Smooth muscle cell (in vitro differentiated cells): ENCODE data around the gene FAM120B. TPM values are rescaled to one million over a fixed set of nuclear protein-coding genes. Genes with fewer than 3 reads are reported as not detected.

ENCODE experiments used
- DNase-seq: peaks from one replicate; lab custom pipeline; 2025; ENCODE audit not compliant: unreplicated experiment; lab: John Stamatoyannopoulos, UW
- H2AFZ ChIP-seq: fragments of 200-600 bp; sonication (generic); 2 replicates; pipeline ENCODE4 v1.6.0; 2016; ENCODE audit warnings: antibody characterized with exemption, low read depth, mild to moderate bottlenecking
- H3F3A ChIP-seq: fragments of 200-600 bp; sonication (generic); 2 replicates; pipeline ENCODE4 v1.6.0; 2017; ENCODE audit warnings: antibody characterized with exemption, low read depth
- H3K27ac ChIP-seq: fragments of 200-600 bp; sonication (generic); 2 replicates; pipeline ENCODE4 v1.5.1; 2016; ENCODE audit warnings: low read depth, mild to moderate bottlenecking
- H3K27me3 ChIP-seq: fragments of 200-600 bp; sonication (generic); 2 replicates; pipeline ENCODE4 v1.6.1; 2016; ENCODE audit warnings: low read depth, mild to moderate bottlenecking
- H3K36me3 ChIP-seq: fragments of 200-600 bp; sonication (generic); 2 replicates; pipeline ENCODE4 v1.5.1; 2016; ENCODE audit warnings: low read depth
- H3K4me1 ChIP-seq: fragments of 200-600 bp; sonication (generic); 2 replicates; pipeline ENCODE4 v1.5.1; 2016; ENCODE audit warnings: low read depth
- H3K4me2 ChIP-seq: fragments of 200-600 bp; sonication (generic); 2 replicates; pipeline ENCODE4 v1.6.0; 2016; ENCODE audit warnings: mild to moderate bottlenecking
- H3K4me3 ChIP-seq: fragments of 200-600 bp; sonication (generic); 2 replicates; pipeline ENCODE4 v1.5.1; 2016; ENCODE audit warnings: mild to moderate bottlenecking
- H3K79me2 ChIP-seq: fragments of 200-600 bp; sonication (generic); 2 replicates; pipeline ENCODE4 v1.6.0; 2016; ENCODE audit warnings: low read depth, mild to moderate bottlenecking
- H3K9ac ChIP-seq: fragments of 200-600 bp; sonication (generic); 2 replicates; pipeline ENCODE4 v1.6.0; 2016; ENCODE audit warnings: low read depth
- H3K9me3 ChIP-seq: fragments of 200-600 bp; sonication (generic); replicated peaks from 2 replicates; pipeline ENCODE4 v1.5.1; 2016; ENCODE audit warnings: low read depth
- H4K20me1 ChIP-seq: fragments of 200-600 bp; sonication (generic); 2 replicates; pipeline ENCODE4 v1.6.0; 2016; ENCODE audit warnings: low read depth
- WGBS: methylation state at CpG from one replicate; pipeline ENCODE4 v1.1.7; 2016; ENCODE audit warnings: low lambda C conversion rate; 5-methylcytosine and 5-hydroxymethylcytosine counted together
- polyA plus RNA-seq: library from polyadenylated mRNA; unstranded; fragments of >200 nt; fragmentation: Nextera tagmentation; extraction: Ambion mirVana; gene quantifications from 2 replicates; pipeline ENCODE4 v1.2.1, GENCODE V29; 2016
- total RNA-seq: library from RNA; depleted of rRNA; stranded (reverse); fragments of >200 nt; gene quantifications from 2 replicates; pipeline ENCODE4 v1.2.3, GENCODE V29; 2014
- TF ChIP-seq, protein P1 (sequence below): fragments of 200-600 bp; sonication (generic); IDR thresholded peaks from 2 replicates; pipeline ENCODE4 v1.5.1; 2017; ENCODE audit warnings: borderline replicate concordance, mild to moderate bottlenecking, antibody characterized with exemption; ENCODE audit not compliant: insufficient read depth, poor library complexity, severe bottlenecking

FAM120B gene
- total and polyA plus RNA-seq, 2 experiments from 2014 or later, result 17.8 to 26.3 TPM

DNA sequence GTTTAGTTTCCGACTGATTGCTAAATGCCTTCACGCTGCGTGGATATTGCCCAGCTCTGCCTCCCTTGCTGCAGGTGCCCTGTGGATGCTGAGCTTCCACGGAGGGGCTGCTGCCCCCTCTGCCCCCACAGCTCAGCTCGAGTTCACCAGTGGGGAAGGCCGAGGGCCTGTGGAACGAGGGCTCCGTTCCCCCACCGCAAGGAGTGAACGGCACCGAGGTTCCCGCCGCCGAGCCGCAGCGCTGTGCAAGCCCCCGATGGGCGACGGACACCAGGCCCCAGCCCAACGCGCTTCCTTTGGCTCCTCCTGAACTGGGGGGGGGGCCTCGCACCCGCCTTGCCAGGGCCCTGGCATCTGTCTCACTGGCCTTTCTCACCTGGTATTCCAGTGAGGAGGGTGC, 33.4 kb upstream of the FAM120B start:
- Histone ChIP-seq H3K36me3 (no peaks in the 10 kb centered on the region), H2AFZ (no peak overlapping the region), H3K4me1 (peaks cover 10% of the 10 kb centered on the region), H3K79me2 (no peaks in the 10 kb centered on the region), H3K4me3 (no peak overlapping the region), H3K4me2 (no peak overlapping the region), H4K20me1 (no peaks in the 10 kb centered on the region), H3K9ac (no peak overlapping the region), H3K27me3 (peaks cover 16% of the 10 kb centered on the region), H3K9me3 (no peaks in the 10 kb centered on the region), H3F3A (no peaks in the 10 kb centered on the region), H3K27ac (no peak overlapping the region)
- TF ChIP-seq, protein P1, sequence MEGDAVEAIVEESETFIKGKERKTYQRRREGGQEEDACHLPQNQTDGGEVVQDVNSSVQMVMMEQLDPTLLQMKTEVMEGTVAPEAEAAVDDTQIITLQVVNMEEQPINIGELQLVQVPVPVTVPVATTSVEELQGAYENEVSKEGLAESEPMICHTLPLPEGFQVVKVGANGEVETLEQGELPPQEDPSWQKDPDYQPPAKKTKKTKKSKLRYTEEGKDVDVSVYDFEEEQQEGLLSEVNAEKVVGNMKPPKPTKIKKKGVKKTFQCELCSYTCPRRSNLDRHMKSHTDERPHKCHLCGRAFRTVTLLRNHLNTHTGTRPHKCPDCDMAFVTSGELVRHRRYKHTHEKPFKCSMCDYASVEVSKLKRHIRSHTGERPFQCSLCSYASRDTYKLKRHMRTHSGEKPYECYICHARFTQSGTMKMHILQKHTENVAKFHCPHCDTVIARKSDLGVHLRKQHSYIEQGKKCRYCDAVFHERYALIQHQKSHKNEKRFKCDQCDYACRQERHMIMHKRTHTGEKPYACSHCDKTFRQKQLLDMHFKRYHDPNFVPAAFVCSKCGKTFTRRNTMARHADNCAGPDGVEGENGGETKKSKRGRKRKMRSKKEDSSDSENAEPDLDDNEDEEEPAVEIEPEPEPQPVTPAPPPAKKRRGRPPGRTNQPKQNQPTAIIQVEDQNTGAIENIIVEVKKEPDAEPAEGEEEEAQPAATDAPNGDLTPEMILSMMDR, result no peak
- 93% methylated on average over 21 of the region's 23 CpGs for WGBS
- no peak for DNase-seq

DNA sequence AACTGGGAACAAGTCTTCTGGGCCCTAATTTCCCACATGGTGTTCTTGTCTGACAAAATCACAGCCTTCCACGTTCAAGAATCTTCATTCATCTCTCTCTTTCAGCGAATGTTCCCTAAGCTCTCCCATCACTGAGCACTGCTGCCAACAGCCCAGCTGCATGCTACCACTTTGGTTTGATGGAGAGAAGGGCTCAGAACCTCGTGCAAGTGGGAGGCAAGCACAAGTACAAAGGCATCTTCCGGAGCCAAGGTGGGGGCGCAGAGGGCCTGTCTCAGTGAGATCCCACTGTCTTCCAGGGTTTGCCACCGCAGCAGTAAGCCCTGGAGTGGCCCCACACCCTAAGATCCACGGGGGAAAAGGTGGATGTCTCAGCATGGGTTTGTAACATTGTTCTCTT, 32.9 kb upstream of the FAM120B start:
- H3K4me1 ChIP-seq, result peaks cover 10% of the 10 kb centered on the region
- no peak overlapping the region for H3K4me2 ChIP-seq
- no peaks in the 10 kb centered on the region for H3K36me3 ChIP-seq
- H3K27ac ChIP-seq, result no peak overlapping the region
- 93% methylated on average over 7 of the region's 7 CpGs for WGBS
- no peaks in the 10 kb centered on the region for H3K79me2 ChIP-seq
- no peaks in the 10 kb centered on the region for H3F3A ChIP-seq
- H2AFZ ChIP-seq, result no peak overlapping the region
- H3K9ac ChIP-seq, result no peak overlapping the region
- H3K4me3 ChIP-seq, result no peak overlapping the region
- H3K9me3 ChIP-seq, result no peaks in the 10 kb centered on the region
- no peak for DNase-seq
- peaks cover 17% of the 10 kb centered on the region for H3K27me3 ChIP-seq
- no peaks in the 10 kb centered on the region for H4K20me1 ChIP-seq
- TF ChIP-seq, protein P1, result no peak

DNA sequence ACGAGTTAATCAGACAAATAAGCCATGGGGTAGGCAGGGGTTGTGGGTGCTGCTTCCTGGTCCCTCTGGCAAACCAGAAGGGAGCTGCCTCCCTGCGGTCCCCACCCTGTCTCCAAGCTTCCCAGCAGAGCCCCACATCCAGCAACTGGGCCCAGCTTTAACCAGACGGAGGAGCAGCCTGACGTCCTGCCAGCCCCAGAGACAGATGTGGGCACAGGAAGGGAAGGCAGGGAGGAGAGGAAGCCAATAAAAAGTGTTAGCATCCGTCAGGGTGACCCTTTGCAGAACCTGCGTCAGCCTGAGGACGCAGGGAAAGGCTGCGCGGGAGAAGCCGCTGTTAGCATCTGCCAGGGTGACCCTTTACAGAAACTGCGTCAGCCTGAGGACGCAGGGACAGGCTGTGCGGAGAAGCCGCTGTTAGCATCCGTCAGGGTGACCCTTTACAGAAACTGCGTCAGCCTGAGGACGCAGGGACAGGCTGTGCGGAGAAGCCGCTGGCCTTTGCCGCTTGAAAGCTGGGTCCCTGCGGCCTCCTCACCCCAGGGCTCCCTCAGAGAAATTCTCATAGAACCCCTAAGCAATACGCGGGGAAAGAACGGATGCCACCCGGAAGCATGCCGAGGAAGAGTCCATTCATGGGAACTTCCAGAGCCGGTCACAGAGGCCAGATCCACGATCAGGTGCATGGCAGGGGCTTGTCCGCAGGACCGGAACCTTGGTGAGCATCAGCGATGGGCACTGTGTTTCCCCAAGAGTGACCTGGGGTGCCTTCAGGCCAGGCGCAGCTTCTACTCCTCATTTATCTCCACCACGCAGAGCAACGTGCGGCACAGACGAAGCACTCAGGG, 31.6 kb upstream of the FAM120B start:
- 88% methylated on average over 36 of the region's 36 CpGs for WGBS
- Histone ChIP-seq H4K20me1 (no peaks in the 10 kb centered on the region), H3K9me3 (no peaks in the 10 kb centered on the region), H3K27me3 (peaks cover 17% of the 10 kb centered on the region), H3K4me1 (peaks cover 3% of the 10 kb centered on the region), H2AFZ (no peak overlapping the region), H3K4me3 (no peak overlapping the region), H3K4me2 (no peak overlapping the region), H3F3A (no peaks in the 10 kb centered on the region), H3K27ac (no peak overlapping the region), H3K9ac (no peak overlapping the region), H3K79me2 (no peaks in the 10 kb centered on the region), H3K36me3 (no peaks in the 10 kb centered on the region)
- TF ChIP-seq, protein P1, result no peak
- no peak for DNase-seq
